GM23338 (cell line): ENCODE measurements around the gene CAMTA1. TPM values are rescaled to one million over a fixed set of nuclear protein-coding genes. Genes with fewer than 3 reads are reported as not detected.

ENCODE experiments used
- ATAC-seq: fragments of 200-7000 bp; cut with Tn5 transposase; 3 replicates; pipeline ENCODE4 v1.9.1; 2020
- DNase-seq: peaks from one replicate; pipeline ENCODE4 v3.0.0-alpha.2; 2015; ENCODE audit warnings: low spot score
- H2AFZ ChIP-seq: fragments of 200-600 bp; sonication (generic); 2 replicates; pipeline ENCODE4 v1.8.0; 2016; ENCODE audit warnings: antibody characterized with exemption, mild to moderate bottlenecking, moderate library complexity
- H3F3A ChIP-seq: fragments of 200-600 bp; sonication (generic); replicated peaks from 2 replicates; pipeline ENCODE4 v1.8.0; 2017; ENCODE audit warnings: antibody characterized with exemption, mixed run types, low read depth
- H3K27ac ChIP-seq: fragments of 200-600 bp; sonication (generic); 2 replicates; pipeline ENCODE4 v1.6.1; 2016; ENCODE audit warnings: low read depth
- H3K27me3 ChIP-seq: fragments of 200-600 bp; sonication (generic); 2 replicates; pipeline ENCODE4 v1.8.0; 2016; ENCODE audit warnings: mild to moderate bottlenecking, mixed run types, moderate library complexity; ENCODE audit not compliant: insufficient read depth
- H3K36me3 ChIP-seq: fragments of 200-600 bp; sonication (generic); 2 replicates; pipeline ENCODE4 v1.8.0; 2016; ENCODE audit warnings: mild to moderate bottlenecking; ENCODE audit not compliant: insufficient read depth
- H3K4me1 ChIP-seq: fragments of 200-600 bp; sonication (generic); 2 replicates; pipeline ENCODE4 v1.8.0; 2016; ENCODE audit warnings: mild to moderate bottlenecking, moderate library complexity; ENCODE audit not compliant: insufficient read depth
- H3K4me2 ChIP-seq: fragments of 200-600 bp; sonication (generic); 2 replicates; pipeline ENCODE4 v1.7.1; 2017; ENCODE audit warnings: mixed run types
- H3K4me3 ChIP-seq: fragments of 200-600 bp; sonication (generic); 2 replicates; pipeline ENCODE4 v1.6.1; 2016; ENCODE audit warnings: mixed run types
- H3K79me2 ChIP-seq: fragments of 200-600 bp; sonication (generic); replicated peaks from 2 replicates; pipeline ENCODE4 v1.8.0; 2017; ENCODE audit warnings: mild to moderate bottlenecking; ENCODE audit not compliant: insufficient read depth
- H3K9me2 ChIP-seq: fragments of 200-600 bp; sonication (generic); 2 replicates; pipeline ENCODE4 v1.8.0; 2017; ENCODE audit not compliant: insufficient read depth
- H4K20me1 ChIP-seq: fragments of 200-600 bp; sonication (generic); replicated peaks from 2 replicates; pipeline ENCODE4 v1.8.0; 2017; ENCODE audit warnings: mild to moderate bottlenecking; ENCODE audit not compliant: insufficient read depth
- H3K27ac Mint-ChIP-seq: 2 replicates; pipeline ENCODE4 v1.8.0; 2020; ENCODE audit warnings: inconsistent platforms, mild to moderate bottlenecking, moderate library complexity, mixed read lengths
- H3K27me3 Mint-ChIP-seq: 3 replicates; pipeline ENCODE4 v1.8.0; 2022; ENCODE audit warnings: low read depth, mild to moderate bottlenecking, moderate library complexity, mixed read lengths, inconsistent platforms; ENCODE audit not compliant: insufficient read depth, poor library complexity
- H3K36me3 Mint-ChIP-seq: 3 replicates; pipeline ENCODE4 v1.8.0; 2021; ENCODE audit warnings: low read depth, mild to moderate bottlenecking, inconsistent platforms, moderate library complexity, mixed read lengths
- H3K4me1 Mint-ChIP-seq: 3 replicates; pipeline ENCODE4 v1.8.0; 2020; ENCODE audit warnings: mild to moderate bottlenecking, inconsistent platforms, mixed read lengths
- H3K4me3 Mint-ChIP-seq: 3 replicates; pipeline ENCODE4 v1.8.0; 2021; ENCODE audit warnings: moderate library complexity, mild to moderate bottlenecking, inconsistent platforms, mixed read lengths
- H3K9me3 Mint-ChIP-seq: 3 replicates; pipeline ENCODE4 v1.8.0; 2020; ENCODE audit warnings: moderate library complexity, mild to moderate bottlenecking, inconsistent platforms, mixed read lengths
- CREB1 ChIP-seq: fragments of 250-450 bp; sonication (Bioruptor Pico); IDR thresholded peaks from 2 replicates; pipeline ENCODE4 v1.5.0; 2020; ENCODE audit warnings: low read depth, mild to moderate bottlenecking, moderate library complexity
- ETS1 ChIP-seq: IDR thresholded peaks from 2 replicates; pipeline ENCODE4 v1.6.1; 2016; ENCODE audit warnings: antibody characterized with exemption
- EZH2 ChIP-seq: fragments of 200-600 bp; sonication (generic); IDR thresholded peaks from one replicate; pipeline ENCODE4 v1.8.0; 2017; ENCODE audit warnings: antibody characterized with exemption, mild to moderate bottlenecking, low read depth; ENCODE audit not compliant: unreplicated experiment
- EZH2phosphoT487 ChIP-seq: fragments of 200-600 bp; sonication (generic); IDR thresholded peaks from one replicate; pipeline ENCODE4 v1.8.1; 2018; ENCODE audit warnings: antibody characterized with exemption; ENCODE audit not compliant: unreplicated experiment
- JUNB ChIP-seq: IDR thresholded peaks from one replicate; pipeline ENCODE4 v1.6.1; 2016; ENCODE audit warnings: antibody characterized with exemption; ENCODE audit not compliant: unreplicated experiment
- NANOG ChIP-seq: IDR thresholded peaks from 2 replicates; pipeline ENCODE4 v1.6.1; 2016; ENCODE audit warnings: antibody characterized with exemption, borderline replicate concordance
- POLR2AphosphoS5 ChIP-seq: IDR thresholded peaks from 2 replicates; pipeline ENCODE4 v1.6.1; 2016; ENCODE audit warnings: antibody characterized with exemption, low read depth
- STAT1 ChIP-seq: IDR thresholded peaks from one replicate; pipeline ENCODE4 v1.6.1; 2016; ENCODE audit warnings: antibody characterized with exemption; ENCODE audit not compliant: unreplicated experiment
- ZNF114 ChIP-seq: fragments of 250-450 bp; sonication (Bioruptor Pico); IDR thresholded peaks from 2 replicates; pipeline ENCODE4 v1.5.0; 2020; ENCODE audit warnings: mild to moderate bottlenecking, moderate library complexity
- ZNF331 ChIP-seq: fragments of 250-450 bp; sonication (Bioruptor Pico); IDR thresholded peaks from 2 replicates; pipeline ENCODE4 v1.5.0; 2020; ENCODE audit warnings: low read depth, mild to moderate bottlenecking, moderate library complexity
- polyA plus RNA-seq: library from polyadenylated mRNA; unstranded; fragments of >200 nt; fragmentation: Nextera tagmentation; extraction: Ambion mirVana; gene quantifications from 2 replicates; pipeline ENCODE4 v1.2.1, GENCODE V29; 2016
- total RNA-seq: library from RNA; depleted of rRNA; stranded (reverse); fragments of >200 nt; shearing (Covaris generic); gene quantifications from 2 replicates; pipeline ENCODE4 v1.2.3, GENCODE V29; 2014
- TF ChIP-seq, protein P1 (sequence below): fragments of 250-450 bp; sonication (Bioruptor Pico); IDR thresholded peaks from 2 replicates; pipeline ENCODE4 v1.5.0; 2020; ENCODE audit warnings: mild to moderate bottlenecking, moderate library complexity
- TF ChIP-seq, protein P2 (sequence below): IDR thresholded peaks from one replicate; pipeline ENCODE4 v1.6.1; 2018; ENCODE audit warnings: antibody characterized with exemption; ENCODE audit not compliant: unreplicated experiment
- TF ChIP-seq, protein P3 (sequence below), 2 experiments: fragments of 200-600 bp in 1 of 2; sonication (generic) in 1 of 2; conservative IDR thresholded peaks; 2 replicates each; pipeline versions ENCODE4 v1.5.1 to v1.6.1; 2016 to 2017; ENCODE audit warnings: antibody characterized with exemption in 2 of 2, low read depth in 2 of 2, mild to moderate bottlenecking in 2 of 2, moderate library complexity in 1 of 2

Gene CAMTA1
- total and polyA plus RNA-seq, 2 experiments from 2014 or later, result 115 to 519 TPM

- H3K4me2 ChIP-seq, result no peak overlapping the region
- no peaks in the 10 kb centered on the region for H4K20me1 ChIP-seq
- Mint-ChIP-seq H3K4me3 (no peak overlapping the region), H3K9me3 (no peaks in the 10 kb centered on the region), H3K27me3 (peaks cover 2% of the 10 kb centered on the region), H3K27ac (no peak overlapping the region), H3K36me3 (no peaks in the 10 kb centered on the region), H3K4me1 (peaks cover 3% of the 10 kb centered on the region)
- no peaks in the 10 kb centered on the region for H3F3A ChIP-seq
- no peak for TF ChIP-seq NANOG
- TF ChIP-seq JUNB, result no peak
- no peak for TF ChIP-seq EZH2phosphoT487
- TF ChIP-seq POLR2AphosphoS5, result no peak
- no peak for TF ChIP-seq CREB1 (CRISPR knock-in tag)
- TF ChIP-seq, protein P1, sequence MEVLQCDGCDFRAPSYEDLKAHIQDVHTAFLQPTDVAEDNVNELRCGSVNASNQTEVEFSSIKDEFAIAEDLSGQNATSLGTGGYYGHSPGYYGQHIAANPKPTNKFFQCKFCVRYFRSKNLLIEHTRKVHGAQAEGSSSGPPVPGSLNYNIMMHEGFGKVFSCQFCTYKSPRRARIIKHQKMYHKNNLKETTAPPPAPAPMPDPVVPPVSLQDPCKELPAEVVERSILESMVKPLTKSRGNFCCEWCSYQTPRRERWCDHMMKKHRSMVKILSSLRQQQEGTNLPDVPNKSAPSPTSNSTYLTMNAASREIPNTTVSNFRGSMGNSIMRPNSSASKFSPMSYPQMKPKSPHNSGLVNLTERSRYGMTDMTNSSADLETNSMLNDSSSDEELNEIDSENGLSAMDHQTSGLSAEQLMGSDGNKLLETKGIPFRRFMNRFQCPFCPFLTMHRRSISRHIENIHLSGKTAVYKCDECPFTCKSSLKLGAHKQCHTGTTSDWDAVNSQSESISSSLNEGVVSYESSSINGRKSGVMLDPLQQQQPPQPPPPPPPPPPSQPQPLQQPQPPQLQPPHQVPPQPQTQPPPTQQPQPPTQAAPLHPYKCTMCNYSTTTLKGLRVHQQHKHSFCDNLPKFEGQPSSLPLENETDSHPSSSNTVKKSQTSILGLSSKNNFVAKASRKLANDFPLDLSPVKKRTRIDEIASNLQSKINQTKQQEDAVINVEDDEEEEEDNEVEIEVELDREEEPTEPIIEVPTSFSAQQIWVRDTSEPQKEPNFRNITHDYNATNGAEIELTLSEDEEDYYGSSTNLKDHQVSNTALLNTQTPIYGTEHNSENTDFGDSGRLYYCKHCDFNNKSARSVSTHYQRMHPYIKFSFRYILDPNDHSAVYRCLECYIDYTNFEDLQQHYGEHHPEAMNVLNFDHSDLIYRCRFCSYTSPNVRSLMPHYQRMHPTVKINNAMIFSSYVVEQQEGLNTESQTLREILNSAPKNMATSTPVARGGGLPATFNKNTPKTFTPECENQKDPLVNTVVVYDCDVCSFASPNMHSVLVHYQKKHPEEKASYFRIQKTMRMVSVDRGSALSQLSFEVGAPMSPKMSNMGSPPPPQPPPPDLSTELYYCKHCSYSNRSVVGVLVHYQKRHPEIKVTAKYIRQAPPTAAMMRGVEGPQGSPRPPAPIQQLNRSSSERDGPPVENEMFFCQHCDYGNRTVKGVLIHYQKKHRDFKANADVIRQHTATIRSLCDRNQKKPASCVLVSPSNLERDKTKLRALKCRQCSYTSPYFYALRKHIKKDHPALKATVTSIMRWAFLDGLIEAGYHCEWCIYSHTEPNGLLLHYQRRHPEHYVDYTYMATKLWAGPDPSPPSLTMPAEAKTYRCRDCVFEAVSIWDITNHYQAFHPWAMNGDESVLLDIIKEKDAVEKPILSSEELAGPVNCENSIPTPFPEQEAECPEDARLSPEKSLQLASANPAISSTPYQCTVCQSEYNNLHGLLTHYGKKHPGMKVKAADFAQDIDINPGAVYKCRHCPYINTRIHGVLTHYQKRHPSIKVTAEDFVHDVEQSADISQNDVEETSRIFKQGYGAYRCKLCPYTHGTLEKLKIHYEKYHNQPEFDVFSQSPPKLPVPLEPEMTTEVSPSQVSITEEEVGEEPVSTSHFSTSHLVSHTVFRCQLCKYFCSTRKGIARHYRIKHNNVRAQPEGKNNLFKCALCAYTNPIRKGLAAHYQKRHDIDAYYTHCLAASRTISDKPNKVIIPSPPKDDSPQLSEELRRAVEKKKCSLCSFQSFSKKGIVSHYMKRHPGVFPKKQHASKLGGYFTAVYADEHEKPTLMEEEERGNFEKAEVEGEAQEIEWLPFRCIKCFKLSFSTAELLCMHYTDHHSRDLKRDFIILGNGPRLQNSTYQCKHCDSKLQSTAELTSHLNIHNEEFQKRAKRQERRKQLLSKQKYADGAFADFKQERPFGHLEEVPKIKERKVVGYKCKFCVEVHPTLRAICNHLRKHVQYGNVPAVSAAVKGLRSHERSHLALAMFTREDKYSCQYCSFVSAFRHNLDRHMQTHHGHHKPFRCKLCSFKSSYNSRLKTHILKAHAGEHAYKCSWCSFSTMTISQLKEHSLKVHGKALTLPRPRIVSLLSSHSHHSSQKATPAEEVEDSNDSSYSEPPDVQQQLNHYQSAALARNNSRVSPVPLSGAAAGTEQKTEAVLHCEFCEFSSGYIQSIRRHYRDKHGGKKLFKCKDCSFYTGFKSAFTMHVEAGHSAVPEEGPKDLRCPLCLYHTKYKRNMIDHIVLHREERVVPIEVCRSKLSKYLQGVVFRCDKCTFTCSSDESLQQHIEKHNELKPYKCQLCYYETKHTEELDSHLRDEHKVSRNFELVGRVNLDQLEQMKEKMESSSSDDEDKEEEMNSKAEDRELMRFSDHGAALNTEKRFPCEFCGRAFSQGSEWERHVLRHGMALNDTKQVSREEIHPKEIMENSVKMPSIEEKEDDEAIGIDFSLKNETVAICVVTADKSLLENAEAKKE, result no peak
- no peak for TF ChIP-seq ZNF331 (CRISPR knock-in tag)
- TF ChIP-seq, protein P2, sequence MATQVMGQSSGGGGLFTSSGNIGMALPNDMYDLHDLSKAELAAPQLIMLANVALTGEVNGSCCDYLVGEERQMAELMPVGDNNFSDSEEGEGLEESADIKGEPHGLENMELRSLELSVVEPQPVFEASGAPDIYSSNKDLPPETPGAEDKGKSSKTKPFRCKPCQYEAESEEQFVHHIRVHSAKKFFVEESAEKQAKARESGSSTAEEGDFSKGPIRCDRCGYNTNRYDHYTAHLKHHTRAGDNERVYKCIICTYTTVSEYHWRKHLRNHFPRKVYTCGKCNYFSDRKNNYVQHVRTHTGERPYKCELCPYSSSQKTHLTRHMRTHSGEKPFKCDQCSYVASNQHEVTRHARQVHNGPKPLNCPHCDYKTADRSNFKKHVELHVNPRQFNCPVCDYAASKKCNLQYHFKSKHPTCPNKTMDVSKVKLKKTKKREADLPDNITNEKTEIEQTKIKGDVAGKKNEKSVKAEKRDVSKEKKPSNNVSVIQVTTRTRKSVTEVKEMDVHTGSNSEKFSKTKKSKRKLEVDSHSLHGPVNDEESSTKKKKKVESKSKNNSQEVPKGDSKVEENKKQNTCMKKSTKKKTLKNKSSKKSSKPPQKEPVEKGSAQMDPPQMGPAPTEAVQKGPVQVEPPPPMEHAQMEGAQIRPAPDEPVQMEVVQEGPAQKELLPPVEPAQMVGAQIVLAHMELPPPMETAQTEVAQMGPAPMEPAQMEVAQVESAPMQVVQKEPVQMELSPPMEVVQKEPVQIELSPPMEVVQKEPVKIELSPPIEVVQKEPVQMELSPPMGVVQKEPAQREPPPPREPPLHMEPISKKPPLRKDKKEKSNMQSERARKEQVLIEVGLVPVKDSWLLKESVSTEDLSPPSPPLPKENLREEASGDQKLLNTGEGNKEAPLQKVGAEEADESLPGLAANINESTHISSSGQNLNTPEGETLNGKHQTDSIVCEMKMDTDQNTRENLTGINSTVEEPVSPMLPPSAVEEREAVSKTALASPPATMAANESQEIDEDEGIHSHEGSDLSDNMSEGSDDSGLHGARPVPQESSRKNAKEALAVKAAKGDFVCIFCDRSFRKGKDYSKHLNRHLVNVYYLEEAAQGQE, result no peak
- TF ChIP-seq ETS1, result no peak
- TF ChIP-seq, protein P3, sequence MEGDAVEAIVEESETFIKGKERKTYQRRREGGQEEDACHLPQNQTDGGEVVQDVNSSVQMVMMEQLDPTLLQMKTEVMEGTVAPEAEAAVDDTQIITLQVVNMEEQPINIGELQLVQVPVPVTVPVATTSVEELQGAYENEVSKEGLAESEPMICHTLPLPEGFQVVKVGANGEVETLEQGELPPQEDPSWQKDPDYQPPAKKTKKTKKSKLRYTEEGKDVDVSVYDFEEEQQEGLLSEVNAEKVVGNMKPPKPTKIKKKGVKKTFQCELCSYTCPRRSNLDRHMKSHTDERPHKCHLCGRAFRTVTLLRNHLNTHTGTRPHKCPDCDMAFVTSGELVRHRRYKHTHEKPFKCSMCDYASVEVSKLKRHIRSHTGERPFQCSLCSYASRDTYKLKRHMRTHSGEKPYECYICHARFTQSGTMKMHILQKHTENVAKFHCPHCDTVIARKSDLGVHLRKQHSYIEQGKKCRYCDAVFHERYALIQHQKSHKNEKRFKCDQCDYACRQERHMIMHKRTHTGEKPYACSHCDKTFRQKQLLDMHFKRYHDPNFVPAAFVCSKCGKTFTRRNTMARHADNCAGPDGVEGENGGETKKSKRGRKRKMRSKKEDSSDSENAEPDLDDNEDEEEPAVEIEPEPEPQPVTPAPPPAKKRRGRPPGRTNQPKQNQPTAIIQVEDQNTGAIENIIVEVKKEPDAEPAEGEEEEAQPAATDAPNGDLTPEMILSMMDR (conservative IDR thresholded peaks at IDR 0.05; ENCODE audit: low read depth in 2 of 2), result no peak
- no peak for TF ChIP-seq EZH2
- TF ChIP-seq ZNF114 (CRISPR knock-in tag), result no peak
- no peak for TF ChIP-seq STAT1
- H3K9me2 ChIP-seq, result no peaks in the 10 kb centered on the region
- no peak overlapping the region for H3K27ac ChIP-seq
- no peak overlapping the region for H2AFZ ChIP-seq
- DNase-seq (no peak), ATAC-seq (no peak)
- H3K79me2 ChIP-seq, result no peaks in the 10 kb centered on the region
- H3K4me1 ChIP-seq, result no peaks in the 10 kb centered on the region
- H3K36me3 ChIP-seq, result no peaks in the 10 kb centered on the region
- H3K27me3 ChIP-seq, result no peaks in the 10 kb centered on the region
- H3K4me3 ChIP-seq, result no peak overlapping the region
Observed at GRCh38 chr1:7654725-7655124, 869.5 kb downstream of the CAMTA1 start.
